Measurements from ENCODE around the gene PRSS22.

The PRSS22 gene

DNA sequence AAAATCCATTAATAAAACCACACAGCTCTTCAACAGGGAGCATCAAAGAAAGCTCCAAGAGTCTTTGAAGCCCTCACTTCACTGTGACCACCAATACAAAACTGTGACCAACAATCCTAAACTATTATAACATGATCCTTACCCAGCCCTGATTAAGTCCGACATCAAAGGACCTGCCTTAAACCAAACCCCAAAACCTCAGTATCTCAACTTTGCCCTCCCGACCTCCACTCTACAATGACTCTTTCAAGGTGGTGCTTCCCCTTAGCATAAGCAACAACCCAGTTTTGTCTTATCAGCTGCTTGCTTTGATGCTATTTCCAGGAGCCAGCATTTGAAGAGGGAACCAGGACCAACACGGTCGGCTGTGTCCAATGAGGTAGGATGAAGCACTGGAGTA is 8.5 kb upstream of the PRSS22 start:
- H3K27me3 ChIP-seq (ENCODE audit: insufficient read depth, low read depth): peaks cover 55% of the 10 kb centered on the region; the same call in 1 of the 2 replicates
- no peak overlapping the region for H3K9ac ChIP-seq
- H3K79me2 ChIP-seq (ENCODE audit: insufficient read depth, low read depth): no peaks in the 10 kb centered on the region
- no peaks in the 10 kb centered on the region for H4K20me1 ChIP-seq (ENCODE audit: insufficient read depth)
- TF ChIP-seq, protein P1, sequence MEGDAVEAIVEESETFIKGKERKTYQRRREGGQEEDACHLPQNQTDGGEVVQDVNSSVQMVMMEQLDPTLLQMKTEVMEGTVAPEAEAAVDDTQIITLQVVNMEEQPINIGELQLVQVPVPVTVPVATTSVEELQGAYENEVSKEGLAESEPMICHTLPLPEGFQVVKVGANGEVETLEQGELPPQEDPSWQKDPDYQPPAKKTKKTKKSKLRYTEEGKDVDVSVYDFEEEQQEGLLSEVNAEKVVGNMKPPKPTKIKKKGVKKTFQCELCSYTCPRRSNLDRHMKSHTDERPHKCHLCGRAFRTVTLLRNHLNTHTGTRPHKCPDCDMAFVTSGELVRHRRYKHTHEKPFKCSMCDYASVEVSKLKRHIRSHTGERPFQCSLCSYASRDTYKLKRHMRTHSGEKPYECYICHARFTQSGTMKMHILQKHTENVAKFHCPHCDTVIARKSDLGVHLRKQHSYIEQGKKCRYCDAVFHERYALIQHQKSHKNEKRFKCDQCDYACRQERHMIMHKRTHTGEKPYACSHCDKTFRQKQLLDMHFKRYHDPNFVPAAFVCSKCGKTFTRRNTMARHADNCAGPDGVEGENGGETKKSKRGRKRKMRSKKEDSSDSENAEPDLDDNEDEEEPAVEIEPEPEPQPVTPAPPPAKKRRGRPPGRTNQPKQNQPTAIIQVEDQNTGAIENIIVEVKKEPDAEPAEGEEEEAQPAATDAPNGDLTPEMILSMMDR (conservative IDR thresholded peaks at IDR 0.05; ENCODE audit: low read depth, low read length): no peak
- H3K4me2 ChIP-seq: no peak overlapping the region
- H3K36me3 ChIP-seq (ENCODE audit: insufficient read depth): no peaks in the 10 kb centered on the region
- H3K27ac ChIP-seq: no peak overlapping the region
- no peak overlapping the region for H2AFZ ChIP-seq (ENCODE audit: low read depth)
- no peak overlapping the region for H3K4me3 ChIP-seq (IDR thresholded peaks at IDR 0.05; ENCODE audit: insufficient read depth, low read depth, low read length)
- peaks cover 12% of the 10 kb centered on the region for H3K4me1 ChIP-seq (ENCODE audit: low read depth, poor library complexity, severe bottlenecking)

DNA sequence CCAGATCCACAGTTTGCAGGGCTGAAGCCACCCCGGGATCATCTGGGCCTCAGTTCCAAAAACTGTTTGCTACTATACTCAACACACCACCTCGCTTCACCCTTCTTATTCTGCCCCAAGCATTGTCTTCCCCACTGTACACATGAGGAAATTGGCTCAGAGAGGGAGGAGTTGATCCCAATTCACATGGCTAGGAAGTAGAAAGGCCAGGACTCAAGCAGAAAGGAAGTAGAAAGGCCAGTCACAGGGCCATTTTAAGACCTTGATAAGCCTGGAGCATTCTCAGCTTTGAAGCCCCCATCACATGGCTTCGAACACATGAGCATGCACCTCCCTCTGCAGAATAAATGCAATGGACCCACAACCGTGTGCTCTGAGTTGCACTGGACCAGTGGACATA is 7.7 kb upstream of the PRSS22 start:
- Histone ChIP-seq H3K9ac (no peak overlapping the region), H3K36me3 (ENCODE audit: insufficient read depth) (no peaks in the 10 kb centered on the region)
- TF ChIP-seq, protein P1 (conservative IDR thresholded peaks at IDR 0.05; ENCODE audit: low read depth, low read length): no peak

DNA sequence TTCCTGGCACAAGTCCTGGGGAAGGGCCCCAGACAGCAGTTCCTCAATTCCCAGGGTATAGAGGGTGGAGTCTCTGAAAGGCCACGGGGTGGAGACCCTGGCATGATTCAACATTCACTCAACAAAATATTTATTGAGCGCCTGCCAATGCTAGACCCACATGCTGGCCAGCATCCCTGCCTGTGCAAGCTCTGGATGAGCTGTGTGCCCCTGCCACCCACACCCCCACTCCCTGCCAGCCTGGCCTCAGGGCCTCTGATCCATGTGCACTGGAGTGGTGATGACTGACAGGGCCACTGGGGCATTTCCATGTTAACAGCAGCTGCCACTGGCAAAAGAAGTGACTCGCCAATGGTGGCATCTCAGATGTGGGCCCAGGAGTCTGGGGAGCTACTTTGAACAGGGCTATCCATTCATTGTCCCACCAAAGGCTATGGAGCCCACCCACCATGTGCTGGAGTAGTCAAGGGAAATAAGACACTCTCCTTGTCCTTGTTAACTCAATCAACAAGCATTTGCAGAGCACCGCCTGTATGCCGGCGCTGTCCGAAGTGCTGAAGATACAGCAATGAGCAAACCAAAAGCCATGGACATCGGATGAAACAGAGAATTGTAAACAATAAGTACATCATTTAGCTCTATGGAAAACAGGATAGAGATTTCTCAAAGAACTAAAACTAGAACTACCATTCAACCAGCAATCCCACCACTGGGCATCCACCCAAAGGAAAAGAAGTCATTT is 3.0 kb upstream of the PRSS22 start:
- Histone ChIP-seq H3K9ac (no peak overlapping the region), H2AFZ (ENCODE audit: low read depth) (no peak overlapping the region), H3K27me3 (ENCODE audit: insufficient read depth, low read depth) (peaks cover 90% of the 10 kb centered on the region), H3K4me1 (ENCODE audit: low read depth, poor library complexity, severe bottlenecking) (no peaks in the 10 kb centered on the region), H3K27ac (no peak overlapping the region), H3K36me3 (ENCODE audit: insufficient read depth) (no peaks in the 10 kb centered on the region), H3K79me2 (ENCODE audit: insufficient read depth, low read depth) (no peaks in the 10 kb centered on the region), H4K20me1 (ENCODE audit: insufficient read depth) (no peaks in the 10 kb centered on the region), H3K4me3 (IDR thresholded peaks at IDR 0.05; ENCODE audit: insufficient read depth, low read depth, low read length) (no peak overlapping the region), H3K4me2 (no peak overlapping the region)
- TF ChIP-seq, protein P1 (conservative IDR thresholded peaks at IDR 0.05; ENCODE audit: low read depth, low read length): no peak

More for the DNA sequence above, 7.7 kb upstream of the PRSS22 start:
- Histone ChIP-seq H3K4me3 (IDR thresholded peaks at IDR 0.05; ENCODE audit: insufficient read depth, low read depth, low read length) (no peak overlapping the region), H2AFZ (ENCODE audit: low read depth) (no peak overlapping the region), H4K20me1 (ENCODE audit: insufficient read depth) (no peaks in the 10 kb centered on the region), H3K4me2 (no peak overlapping the region), H3K79me2 (ENCODE audit: insufficient read depth, low read depth) (no peaks in the 10 kb centered on the region), H3K27me3 (ENCODE audit: insufficient read depth, low read depth) (peaks cover 57% of the 10 kb centered on the region), H3K4me1 (ENCODE audit: low read depth, poor library complexity, severe bottlenecking) (peaks cover 12% of the 10 kb centered on the region), H3K27ac (no peak overlapping the region)

DNA sequence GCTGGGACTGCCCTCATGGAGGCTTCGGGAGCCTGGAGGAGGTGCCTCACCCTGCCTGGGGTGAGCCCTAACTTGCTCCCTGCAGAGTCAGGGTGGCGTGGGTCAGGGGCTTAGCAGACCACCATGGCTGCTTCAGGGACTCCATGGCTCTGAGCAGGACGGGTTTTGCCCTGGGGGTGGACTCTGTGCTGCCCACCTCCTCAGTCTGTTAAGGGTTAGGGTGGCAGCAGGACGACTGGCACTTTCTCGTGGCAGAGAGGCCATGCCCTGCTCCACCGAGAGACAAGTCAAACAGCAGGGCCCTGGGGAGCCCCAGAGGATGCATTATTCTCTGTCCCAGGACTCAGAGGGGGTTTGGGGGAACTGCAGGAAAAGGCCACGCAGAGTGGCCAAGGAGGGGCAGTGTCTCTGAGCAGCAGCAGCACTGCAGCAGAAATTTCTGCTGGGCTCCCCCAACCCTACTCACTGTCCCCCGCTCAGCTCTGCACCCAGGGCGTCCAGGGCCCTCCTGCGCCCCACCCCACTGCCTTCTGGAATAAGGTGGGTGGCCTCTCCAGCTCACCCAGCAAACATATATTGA is 1.8 kb upstream of the PRSS22 start:
- no peaks in the 10 kb centered on the region for H4K20me1 ChIP-seq (ENCODE audit: insufficient read depth)
- no peak overlapping the region for H3K27ac ChIP-seq
- H3K4me2 ChIP-seq: no peak overlapping the region
- no peaks in the 10 kb centered on the region for H3K36me3 ChIP-seq (ENCODE audit: insufficient read depth)
- H3K27me3 ChIP-seq (ENCODE audit: insufficient read depth, low read depth): peaks cover 86% of the 10 kb centered on the region
- H2AFZ ChIP-seq (ENCODE audit: low read depth): no peak overlapping the region
- TF ChIP-seq, protein P1 (conservative IDR thresholded peaks at IDR 0.05; ENCODE audit: low read depth, low read length): no peak
- no peak overlapping the region for H3K9ac ChIP-seq
- no peaks in the 10 kb centered on the region for H3K79me2 ChIP-seq (ENCODE audit: insufficient read depth, low read depth)
- no peak overlapping the region for H3K4me3 ChIP-seq (IDR thresholded peaks at IDR 0.05; ENCODE audit: insufficient read depth, low read depth, low read length)
- H3K4me1 ChIP-seq (ENCODE audit: low read depth, poor library complexity, severe bottlenecking): no peaks in the 10 kb centered on the region
